ENCODE results near the gene SUSD1.

- TF ChIP-seq CTCF (IDR thresholded peaks at IDR 0.05 in 2 of 3, conservative IDR thresholded peaks at IDR 0.05 in 1 of 3; ENCODE audit: insufficient read depth in 2 of 3, low read depth in 1 of 3, low read length in 3 of 3) (no peak), KDM5B (IDR thresholded peaks at IDR 0.05; ENCODE audit: insufficient replicate concordance, low read depth, low read length) (no peak), MED1 (CRISPR knock-in tag; IDR thresholded peaks at IDR 0.05; ENCODE audit: borderline replicate concordance) (no peak), ATF3 (IDR thresholded peaks at IDR 0.05) (no peak), ATF3 (CRISPR knock-in tag; conservative IDR thresholded peaks at IDR 0.05) (no peak), FOXO4 (CRISPR knock-in tag; IDR thresholded peaks at IDR 0.05) (no peak), GATA2 (CRISPR knock-in tag; IDR thresholded peaks at IDR 0.05) (no peak), HDGF (IDR thresholded peaks at IDR 0.05) (no peak), YBX1 (IDR thresholded peaks at IDR 0.05) (no peak), FOXK1 (CRISPR knock-in tag; IDR thresholded peaks at IDR 0.05; ENCODE audit: borderline replicate concordance) (no peak), CREB1 (IDR thresholded peaks at IDR 0.05) (no peak), CREB1 (CRISPR knock-in tag; IDR thresholded peaks at IDR 0.05) (no peak), ELF1 (tag; IDR thresholded peaks at IDR 0.05) (no peak)
Observed at GRCh38 chr9:112119225-112120029, 55.7 kb downstream of the SUSD1 start.

All from K562 (cell line).